Inflammatory macrophage (primary cell): Measurements from ENCODE around the gene PLA2G5.
A peak's percentile ranks its signal among the peaks of the same experiment; 100 is the strongest.
"Not testable (repeated sequence)": the region's sequence is repeated elsewhere in the genome, so short reads cannot be mapped to it uniquely, and the experiment has no call there.

Experiments used
- DNase-seq, 2 donors: peaks; one replicate each; pipeline ENCODE4 v3.0.0-alpha.2; 2020 to 2022

PLA2G5 gene

GRCh38 chr1:20120796-20121195, 50.8 kb downstream of the PLA2G5 start:
- no peak for DNase-seq

- no peak for DNase-seq
Observed at GRCh38 chr1:20123722-20124455, 53.9 kb downstream of the PLA2G5 start.

DNA sequence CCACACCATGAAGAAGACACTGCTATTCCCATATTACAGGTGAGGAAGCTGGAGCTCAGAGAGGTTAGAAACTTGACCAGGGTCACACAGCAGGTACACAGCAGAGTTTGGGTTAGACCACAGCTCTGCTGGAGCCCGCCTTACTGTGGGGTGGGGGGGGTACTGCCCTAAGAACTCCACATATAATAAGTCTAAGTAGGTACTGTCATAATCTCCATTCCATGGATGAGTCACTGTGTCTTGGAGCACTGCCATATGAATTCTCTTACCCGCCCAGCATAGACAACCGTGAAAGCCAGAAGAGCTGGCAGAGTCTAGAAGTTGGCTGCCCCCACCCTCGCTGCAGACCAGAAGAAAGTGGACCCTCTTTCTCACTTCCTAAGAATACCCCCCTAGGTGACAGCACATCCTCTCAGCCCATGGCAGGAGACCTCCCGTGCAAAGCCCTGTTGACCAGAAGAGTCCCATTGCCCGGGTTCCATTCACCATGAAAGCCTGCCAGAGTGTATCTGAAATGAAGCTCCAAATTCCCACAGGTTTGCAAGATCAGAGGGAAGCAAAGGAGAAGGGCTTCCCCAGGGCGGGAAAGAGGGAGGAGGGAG, 54.6 kb downstream of the PLA2G5 start:
- DNase-seq, result no peak

DNA sequence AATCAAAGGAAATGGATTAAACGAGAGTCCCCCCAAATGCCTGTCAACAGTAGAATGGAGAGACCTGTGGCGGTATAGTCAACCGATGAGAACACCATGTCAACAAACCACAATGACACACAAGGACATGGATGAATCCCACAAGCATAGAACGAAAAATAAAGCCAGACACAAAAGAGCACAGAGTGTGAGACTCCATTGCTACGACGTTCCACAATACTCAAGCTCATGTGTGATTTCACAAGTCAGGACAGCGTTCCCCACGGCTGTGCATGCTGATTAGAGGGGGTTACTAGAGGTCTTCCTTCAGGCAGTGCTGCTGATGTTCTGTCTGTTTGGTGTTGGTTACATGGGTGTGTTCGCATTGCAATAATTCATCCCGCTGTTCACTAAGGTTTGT, 55.1 kb downstream of the PLA2G5 start:
- DNase-seq, result no peak

GRCh38 chr1:20126041-20126805, 56.2 kb downstream of the PLA2G5 start:
- DNase-seq, result peak in 1 of 2 donors; percentile 45

GRCh38 chr1:20126806-20127440, 56.9 kb downstream of the PLA2G5 start:
- DNase-seq, result no peak

DNA sequence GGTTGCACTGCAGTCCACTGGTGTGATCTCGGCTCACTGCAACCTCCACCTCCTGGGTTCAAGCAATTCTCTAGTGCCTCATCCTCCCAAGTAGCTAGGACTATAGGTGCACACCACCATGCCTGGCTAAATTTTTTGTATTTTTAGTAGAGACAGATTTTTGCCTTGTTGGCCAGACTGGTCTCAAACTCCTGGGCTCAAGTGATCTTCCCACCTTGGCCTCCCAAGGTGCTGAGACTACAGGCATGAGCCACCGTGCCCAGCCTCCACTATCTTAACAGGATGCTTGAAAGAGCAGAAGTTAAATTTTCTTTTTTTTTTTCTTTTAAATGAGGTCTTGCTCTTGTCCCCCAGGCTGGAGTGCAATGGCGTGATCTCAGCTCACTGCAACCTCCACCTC, 60.5 kb downstream of the PLA2G5 start:
- DNase-seq, result not testable (repeated sequence)

- no peak for DNase-seq
Observed at GRCh38 chr1:20134995-20135394, 65.0 kb downstream of the PLA2G5 start.

DNA sequence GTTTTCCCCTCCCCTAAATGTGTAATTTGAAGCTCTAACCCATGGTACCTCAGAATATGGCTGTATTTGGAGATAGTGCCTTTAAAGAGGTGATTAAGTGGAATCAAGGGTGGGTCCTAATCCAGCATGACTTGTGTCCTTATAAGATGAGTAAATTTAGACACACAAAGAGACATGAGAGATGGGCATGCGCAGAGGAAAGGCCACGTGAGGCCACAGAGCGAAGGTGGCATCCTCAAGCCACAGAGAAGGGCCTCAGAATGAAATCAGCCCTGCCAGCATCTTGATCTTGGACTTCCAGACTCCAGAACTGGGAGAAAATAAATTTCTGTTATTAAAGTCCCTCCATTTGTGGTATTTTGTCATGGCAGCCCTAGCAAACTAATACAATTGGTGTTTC, 66.3 kb downstream of the PLA2G5 start:
- DNase-seq, result no peak

DNA sequence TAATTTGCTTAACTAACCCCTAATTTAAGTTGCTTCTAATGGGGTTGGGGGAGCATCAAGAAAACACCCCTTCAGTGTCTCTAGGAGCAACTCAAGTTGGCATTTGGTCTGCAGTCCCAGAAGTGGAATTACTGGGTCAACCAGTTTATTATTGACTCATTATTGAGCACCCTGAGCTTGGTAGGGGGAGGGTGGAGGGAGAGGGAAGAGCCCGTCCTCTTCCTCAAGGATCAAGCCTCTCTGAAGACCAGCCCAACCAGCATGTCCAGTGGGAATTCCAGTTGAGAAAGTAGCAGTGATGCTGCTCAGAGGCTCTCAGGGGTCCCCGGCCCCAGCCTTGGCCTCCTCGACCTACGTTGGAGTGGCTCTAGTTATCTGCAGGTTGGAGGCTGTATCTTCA, 67.1 kb downstream of the PLA2G5 start:
- no peak for DNase-seq

GRCh38 chr1:20137604-20138003, 67.6 kb downstream of the PLA2G5 start:
- DNase-seq, result no peak

- DNase-seq, result no peak
Observed at GRCh38 chr1:20138346-20138745, 68.4 kb downstream of the PLA2G5 start.

GRCh38 chr1:20138961-20139550, 69.1 kb downstream of the PLA2G5 start, which contains the start of gene PLA2G2F:
Gene PLA2G2F (plus strand): TSS chr1:20139323. CDS start chr1:20139428, 105 bp downstream.
- no peak for DNase-seq

DNA sequence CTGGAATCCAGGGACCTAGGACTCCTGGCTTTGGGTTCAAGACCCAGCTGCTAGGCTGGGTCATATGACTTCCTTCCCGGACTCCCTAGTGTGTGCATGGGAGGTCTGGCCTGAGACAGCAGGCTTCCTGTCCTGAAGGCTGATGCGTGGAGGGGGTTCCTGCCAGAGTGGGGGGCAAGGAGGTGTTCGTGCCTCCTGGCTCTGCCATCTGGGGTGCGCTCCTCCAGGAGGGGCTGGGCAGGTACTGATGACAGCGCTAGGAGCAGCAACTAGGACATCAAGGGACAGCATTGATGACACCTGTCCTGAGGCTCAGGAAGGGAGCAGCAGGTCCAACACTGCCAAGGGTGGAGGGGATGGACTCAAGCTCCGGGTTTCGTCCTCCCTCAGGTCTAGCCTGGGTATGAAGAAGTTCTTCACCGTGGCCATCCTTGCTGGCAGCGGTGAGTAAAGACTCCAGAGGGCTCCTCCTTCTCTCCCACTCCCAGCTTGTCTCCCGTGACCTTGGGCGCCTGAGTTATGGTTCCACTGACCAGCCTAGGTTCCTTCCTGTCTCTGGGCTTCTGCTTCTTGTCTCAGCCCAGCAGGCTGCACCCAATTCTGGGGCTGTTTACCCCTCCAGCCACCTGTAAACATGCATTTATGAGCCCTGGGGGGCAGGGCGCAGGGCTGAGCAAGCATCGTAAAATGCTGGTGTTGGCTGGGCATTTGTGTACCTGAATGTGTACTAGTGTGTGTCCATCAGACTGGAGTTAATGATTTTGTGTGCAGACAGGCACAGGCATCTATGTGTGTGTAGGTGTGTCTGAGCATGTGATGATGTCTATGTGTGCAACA, 70.0 kb downstream of the PLA2G5 start:
- no peak for DNase-seq

- DNase-seq, result no peak
Observed at GRCh38 chr1:20141001-20141400, 71.0 kb downstream of the PLA2G5 start.

DNA sequence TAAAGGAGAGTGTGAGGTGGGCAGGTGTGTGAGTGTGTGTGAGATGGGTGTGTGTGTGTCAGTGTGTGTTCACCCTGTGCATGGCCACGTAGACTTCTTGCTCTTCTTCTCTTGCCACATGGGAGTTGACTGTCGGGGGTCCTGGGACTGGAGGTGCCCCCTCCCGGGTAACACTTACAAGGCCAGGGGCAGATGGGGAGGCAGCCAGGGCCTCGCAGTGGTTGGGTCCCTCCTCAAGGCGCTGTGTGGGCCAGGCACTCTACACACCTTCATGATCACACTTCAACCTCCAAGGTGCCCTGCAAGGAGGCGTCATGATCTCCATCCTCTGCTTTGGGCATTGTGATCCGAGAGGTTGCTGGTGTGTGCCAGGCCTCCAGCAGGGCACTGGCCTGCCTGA, 71.5 kb downstream of the PLA2G5 start:
- no peak for DNase-seq
